ENCODE measurements around the gene DIAPH2.

- TF ChIP-seq CTCF (IDR thresholded peaks at IDR 0.05) (no peak), POLR2A (IDR thresholded peaks at IDR 0.05) (no peak)
These were observed 380.4 kb downstream of the DIAPH2 start for GRCh38 chrX:97065066-97065465.
